PC-9 (cell line): Measurements from ENCODE around the gene ZNF662. TPM values are rescaled to one million over a fixed set of nuclear protein-coding genes. Genes with fewer than 3 reads are reported as not detected.

Experiments used
- BruUV-seq: library from RNA; stranded (reverse); fragments of 400-500 nt; replicated peaks from 2 replicates; lab custom pipeline; 2021; lab: Mats Ljungman, UMichigan
- CTCF ChIA-PET: fragments of 300-600 bp; sonication (Branson Sonifier 250); formaldehyde crosslinking; loops from one replicate; lab custom pipeline; 2022; ENCODE audit warnings: antibody characterized with exemption; lab: Charles Lee
- POLR2A ChIA-PET: fragments of 300-600 bp; sonication (Branson Sonifier 250); formaldehyde crosslinking; loops from one replicate; lab custom pipeline; 2022; ENCODE audit warnings: antibody characterized with exemption; ENCODE audit not compliant: unreplicated experiment; lab: Charles Lee
- DNase-seq, 2 experiments: peaks; one replicate each; pipeline versions ENCODE4 v3.0.0 to v3.0.0-alpha.2; 2015 to 2022; ENCODE audit warnings: mixed read lengths in 1 of 2
- H2AFZ ChIP-seq: fragments of 200-600 bp; sonication (generic); 2 replicates; pipeline ENCODE4 v1.8.1; 2017; ENCODE audit warnings: antibody characterized with exemption
- H3F3A ChIP-seq: fragments of 200-600 bp; sonication (generic); 2 replicates; pipeline ENCODE4 v1.8.1; 2017; ENCODE audit warnings: antibody characterized with exemption, mild to moderate bottlenecking, low read depth; ENCODE audit not compliant: insufficient read depth
- H3K27ac ChIP-seq: fragments of 200-600 bp; sonication (generic); 2 replicates; pipeline ENCODE4 v1.6.1; 2016; ENCODE audit warnings: mixed run types
- H3K27me3 ChIP-seq: fragments of 200-600 bp; sonication (generic); 2 replicates; pipeline ENCODE4 v1.6.1; 2016; ENCODE audit warnings: low read depth, mixed run types; ENCODE audit not compliant: insufficient read depth
- H3K36me3 ChIP-seq: fragments of 200-600 bp; sonication (generic); 2 replicates; pipeline ENCODE4 v1.6.1; 2016; ENCODE audit warnings: low read depth, mixed run types
- H3K4me1 ChIP-seq: fragments of 200-600 bp; sonication (generic); replicated peaks from 2 replicates; pipeline ENCODE4 v1.6.1; 2016; ENCODE audit warnings: mixed run types; ENCODE audit not compliant: insufficient read depth
- H3K4me2 ChIP-seq: fragments of 200-600 bp; sonication (generic); 2 replicates; pipeline ENCODE4 v1.6.1; 2017; ENCODE audit warnings: mixed run types
- H3K4me3 ChIP-seq: fragments of 200-600 bp; sonication (generic); 2 replicates; pipeline ENCODE4 v1.6.1; 2016; ENCODE audit warnings: mixed run types
- H3K79me2 ChIP-seq: fragments of 200-600 bp; sonication (generic); 2 replicates; pipeline ENCODE4 v1.6.1; 2017; ENCODE audit warnings: low read depth, mixed run types
- H3K9me2 ChIP-seq: fragments of 200-600 bp; sonication (generic); 2 replicates; pipeline ENCODE4 v1.8.1; 2017; ENCODE audit warnings: mild to moderate bottlenecking; ENCODE audit not compliant: insufficient read depth
- H3K9me3 ChIP-seq: fragments of 200-600 bp; sonication (generic); 2 replicates; pipeline ENCODE4 v1.8.1; 2016; ENCODE audit warnings: low read depth; ENCODE audit not compliant: insufficient read depth
- H4K20me1 ChIP-seq: fragments of 200-600 bp; sonication (generic); 2 replicates; pipeline ENCODE4 v1.8.1; 2017; ENCODE audit not compliant: insufficient read depth
- EZH2 ChIP-seq: fragments of 200-600 bp; sonication (generic); IDR thresholded peaks from 2 replicates; pipeline ENCODE4 v1.8.0; 2017; ENCODE audit warnings: antibody characterized with exemption, low read depth
- intact Hi-C: fragments of 100-400 bp; cut with micrococcal nuclease; formaldehyde crosslinking; loops from one replicate; pipeline ENCODE4 v1.10.0; 2022; ENCODE audit not compliant: unreplicated experiment
- total RNA-seq: library from RNA; stranded (reverse); gene quantifications from 2 replicates; pipeline ENCODE4 v1.2.3, GENCODE V29; 2021
- TF ChIP-seq, protein P1 (sequence below): fragments of 200-600 bp; sonication (generic); conservative IDR thresholded peaks from 2 replicates; pipeline ENCODE4 v1.6.1; 2017; ENCODE audit warnings: mixed run types, antibody characterized with exemption, mild to moderate bottlenecking, moderate library complexity

ZNF662 gene
- total RNA-seq, 1 experiment from 2014 or later: 9.2 TPM

DNA sequence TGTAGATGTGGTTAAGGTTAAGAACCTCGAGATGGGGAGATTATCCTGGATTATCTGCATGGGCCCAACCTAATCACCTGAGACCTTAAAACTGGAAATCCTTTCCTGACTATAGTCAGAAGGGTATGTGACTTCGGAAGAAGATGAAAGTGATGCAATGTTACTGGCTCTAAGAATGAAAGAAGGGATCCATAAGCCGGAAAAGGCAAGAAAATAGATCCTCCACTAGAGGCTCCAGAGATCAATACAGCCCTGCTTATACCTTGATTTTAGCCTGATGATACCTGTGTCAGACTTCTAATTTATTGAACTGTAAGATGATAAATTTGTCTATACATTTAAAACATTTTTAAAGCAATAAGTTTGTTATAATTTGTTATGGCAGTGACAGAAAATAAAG is 51.6 kb downstream of the ZNF662 start:
- no peak for DNase-seq
- Histone ChIP-seq H3K9me2 (no peaks in the 10 kb centered on the region), H3K4me2 (no peak overlapping the region), H2AFZ (no peak overlapping the region), H3K27me3 (no peaks in the 10 kb centered on the region), H3K4me1 (no peaks in the 10 kb centered on the region), H3K36me3 (no peaks in the 10 kb centered on the region), H3K4me3 (no peak overlapping the region), H3K9me3 (no peaks in the 10 kb centered on the region), H3F3A (no peaks in the 10 kb centered on the region), H3K79me2 (no peaks in the 10 kb centered on the region), H3K27ac (no peak overlapping the region), H4K20me1 (no peaks in the 10 kb centered on the region)
- CTCF ChIA-PET: no interaction called here
- intact Hi-C loops: no loop called here
- BruUV-seq: no TSS peak
- TF ChIP-seq, protein P1, sequence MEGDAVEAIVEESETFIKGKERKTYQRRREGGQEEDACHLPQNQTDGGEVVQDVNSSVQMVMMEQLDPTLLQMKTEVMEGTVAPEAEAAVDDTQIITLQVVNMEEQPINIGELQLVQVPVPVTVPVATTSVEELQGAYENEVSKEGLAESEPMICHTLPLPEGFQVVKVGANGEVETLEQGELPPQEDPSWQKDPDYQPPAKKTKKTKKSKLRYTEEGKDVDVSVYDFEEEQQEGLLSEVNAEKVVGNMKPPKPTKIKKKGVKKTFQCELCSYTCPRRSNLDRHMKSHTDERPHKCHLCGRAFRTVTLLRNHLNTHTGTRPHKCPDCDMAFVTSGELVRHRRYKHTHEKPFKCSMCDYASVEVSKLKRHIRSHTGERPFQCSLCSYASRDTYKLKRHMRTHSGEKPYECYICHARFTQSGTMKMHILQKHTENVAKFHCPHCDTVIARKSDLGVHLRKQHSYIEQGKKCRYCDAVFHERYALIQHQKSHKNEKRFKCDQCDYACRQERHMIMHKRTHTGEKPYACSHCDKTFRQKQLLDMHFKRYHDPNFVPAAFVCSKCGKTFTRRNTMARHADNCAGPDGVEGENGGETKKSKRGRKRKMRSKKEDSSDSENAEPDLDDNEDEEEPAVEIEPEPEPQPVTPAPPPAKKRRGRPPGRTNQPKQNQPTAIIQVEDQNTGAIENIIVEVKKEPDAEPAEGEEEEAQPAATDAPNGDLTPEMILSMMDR: no peak; the same call in 1 of the 2 replicates
- TF ChIP-seq EZH2: no peak
- POLR2A ChIA-PET: no interaction called here

DNA sequence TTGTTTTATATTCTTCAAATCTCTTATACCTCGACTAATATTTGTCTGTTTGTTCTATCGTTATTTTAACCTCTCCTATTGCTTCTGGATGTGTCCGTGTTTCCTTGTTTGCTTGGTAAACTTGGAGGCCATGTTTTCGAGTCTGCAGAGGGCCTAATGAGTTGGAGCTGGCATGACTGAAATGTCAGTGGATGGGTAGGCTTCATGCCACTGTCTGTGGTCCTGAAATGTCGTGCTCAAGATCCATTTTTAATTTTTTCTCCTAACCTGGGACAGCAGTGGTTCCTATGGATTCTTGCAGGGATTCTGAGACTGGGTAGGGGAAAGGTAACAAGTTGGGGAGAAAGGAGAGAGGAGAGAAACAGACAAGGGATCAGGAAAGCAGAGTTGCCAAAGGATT is 54.3 kb downstream of the ZNF662 start:
- Histone ChIP-seq H4K20me1 (no peaks in the 10 kb centered on the region), H3F3A (no peaks in the 10 kb centered on the region), H3K9me2 (no peaks in the 10 kb centered on the region), H3K36me3 (no peaks in the 10 kb centered on the region), H3K9me3 (no peaks in the 10 kb centered on the region), H3K4me3 (no peak overlapping the region), H3K4me2 (no peak overlapping the region), H3K79me2 (no peaks in the 10 kb centered on the region), H2AFZ (no peak overlapping the region), H3K27me3 (no peaks in the 10 kb centered on the region), H3K4me1 (no peaks in the 10 kb centered on the region), H3K27ac (no peak overlapping the region)
- POLR2A ChIA-PET: no interaction called here
- intact Hi-C loops: loop anchor here (1.0 to 5.0 kb wide), 3 partner anchors 197 to 1238 kb away; no protein-coding TSS in a partner anchor
- TF ChIP-seq EZH2: no peak
- TF ChIP-seq, protein P1: no peak
- no TSS peak for BruUV-seq
- no peak for DNase-seq
- CTCF ChIA-PET: no interaction called here

DNA sequence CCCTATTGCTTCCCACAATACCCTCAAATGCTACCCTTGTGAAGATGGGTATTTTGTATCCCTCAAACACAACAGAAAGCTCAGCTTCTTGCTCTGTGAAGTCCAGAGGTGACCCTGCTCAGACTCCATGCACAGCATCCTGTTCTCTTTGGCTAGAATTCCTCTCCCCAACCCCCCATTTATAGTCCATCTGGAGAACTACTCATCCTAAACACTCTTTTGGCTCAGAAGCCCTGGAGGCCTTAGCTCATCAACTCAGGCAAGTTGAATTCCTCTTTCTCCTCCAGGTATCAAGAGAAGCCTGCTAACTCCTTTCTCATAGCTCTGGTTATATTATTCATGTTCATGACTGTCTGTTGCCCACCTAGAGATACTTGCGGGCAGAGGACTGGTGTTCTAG is 54.8 kb downstream of the ZNF662 start:
- Histone ChIP-seq H3K27me3 (no peaks in the 10 kb centered on the region), H3K36me3 (no peaks in the 10 kb centered on the region), H3K4me1 (no peaks in the 10 kb centered on the region), H4K20me1 (no peaks in the 10 kb centered on the region), H2AFZ (no peak overlapping the region), H3K79me2 (no peaks in the 10 kb centered on the region), H3K4me2 (no peak overlapping the region), H3K4me3 (no peak overlapping the region), H3K9me2 (no peaks in the 10 kb centered on the region), H3K9me3 (no peaks in the 10 kb centered on the region), H3F3A (no peaks in the 10 kb centered on the region), H3K27ac (no peak overlapping the region)
- DNase-seq: no peak
- CTCF ChIA-PET: no interaction called here
- intact Hi-C loops: loop anchor here (1.0 to 5.0 kb wide), 4 partner anchors 197 to 1238 kb away; no protein-coding TSS in a partner anchor
- BruUV-seq: no TSS peak
- POLR2A ChIA-PET: no interaction called here
- TF ChIP-seq, protein P1: no peak
- no peak for TF ChIP-seq EZH2
